Left renal pelvis (tissue), 4 donors: ENCODE data around the gene CNTN5. TPM values are rescaled to one million over a fixed set of nuclear protein-coding genes. Genes with fewer than 3 reads are reported as not detected.
"Not testable (repeated sequence)": the region's sequence is repeated elsewhere in the genome, so short reads cannot be mapped to it uniquely, and the experiment has no call there.

Experiments
- DNase-seq, 4 donors: peaks; one replicate each; pipeline ENCODE4 v3.0.0-alpha.2; 2013; ENCODE audit warnings: low read depth in 4 of 4, low spot score in 3 of 4
- polyA plus RNA-seq, 4 donors: library from polyadenylated mRNA; unstranded; fragments of 120-200 nt; gene quantifications; one replicate each; pipeline ENCODE4 v1.2.1, GENCODE V29; 2013; ENCODE audit not compliant: insufficient read length in 4 of 4

Gene CNTN5
- polyA plus RNA-seq, 4 donors, result 21.2 to 123 (median 24.6) TPM

DNA sequence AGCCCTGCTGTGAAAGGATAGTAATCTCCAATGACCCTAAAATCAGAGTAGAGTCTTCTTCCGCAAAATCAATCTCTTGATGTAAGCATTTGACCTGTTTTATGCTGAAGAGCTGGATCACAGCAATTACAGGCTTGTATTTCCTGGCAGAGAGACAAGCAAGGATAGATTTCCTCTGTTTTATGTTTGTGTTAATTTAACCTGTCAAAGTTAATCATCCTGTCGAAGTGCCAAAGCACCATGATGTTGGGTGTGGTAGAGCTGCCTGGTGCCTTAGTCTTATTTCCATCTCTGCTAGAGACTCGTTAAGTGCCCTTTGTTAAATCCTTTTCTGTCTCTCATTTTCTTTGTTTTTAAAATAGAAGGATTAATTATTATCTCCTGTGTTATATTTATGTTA is 248.1 kb downstream of the CNTN5 start:
- DNase-seq, result no peak

DNA sequence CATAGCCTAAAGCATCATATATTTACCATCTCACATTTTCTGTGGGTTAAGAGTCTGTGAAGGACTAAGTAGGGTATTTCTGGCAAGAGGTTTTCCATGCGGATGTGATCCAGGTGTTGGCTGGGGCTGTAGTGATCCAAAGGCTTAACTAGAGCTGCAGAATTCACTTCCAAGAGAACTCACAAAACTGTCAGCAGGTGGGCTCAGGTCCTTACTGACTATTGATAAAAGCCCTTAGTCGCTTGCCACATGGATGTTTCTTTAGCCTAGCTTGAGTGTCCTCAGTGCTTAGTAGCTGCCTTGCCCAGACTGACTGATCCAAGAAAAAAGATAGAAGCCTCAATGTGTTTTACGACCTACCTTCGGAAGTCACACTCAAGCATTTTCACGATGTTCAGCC is 250.8 kb downstream of the CNTN5 start:
- no peak for DNase-seq

DNA sequence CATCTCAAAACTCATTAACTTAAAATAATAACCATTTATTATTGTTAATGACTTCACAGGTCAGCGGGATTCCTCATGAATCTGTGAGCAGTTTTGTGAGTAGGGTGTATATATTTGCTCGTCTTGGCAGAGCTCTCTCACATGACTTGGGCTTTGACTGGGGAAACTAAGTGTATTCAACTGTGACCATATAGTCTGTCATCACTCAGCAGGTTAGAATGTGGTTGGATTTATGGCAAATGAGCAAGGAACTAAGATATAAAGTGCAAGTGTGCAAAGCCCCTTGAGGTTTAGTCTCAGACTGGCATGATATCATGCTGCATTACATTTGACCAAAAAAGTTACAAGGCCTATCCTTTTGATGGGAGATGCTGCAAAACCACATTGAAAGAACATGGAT is 254.8 kb downstream of the CNTN5 start:
- no peak for DNase-seq

DNA sequence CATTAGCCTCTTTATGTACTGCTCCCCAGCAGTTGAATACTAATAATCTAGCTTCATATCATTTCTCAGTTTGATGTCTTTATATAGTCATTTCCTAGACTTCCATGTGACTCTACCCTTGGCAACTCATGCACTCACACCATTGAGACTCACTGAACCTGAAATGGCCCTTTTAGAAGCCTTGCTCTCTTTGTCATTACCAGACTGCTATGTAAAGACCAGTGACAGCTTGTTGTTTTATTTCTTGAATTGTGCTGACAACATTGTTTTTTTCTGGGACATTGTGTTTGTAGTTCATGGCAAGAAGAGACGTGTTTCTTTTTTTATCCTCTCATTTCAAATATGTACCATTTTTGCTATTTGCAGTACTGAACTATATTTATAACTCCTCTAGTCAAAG is 256.5 kb downstream of the CNTN5 start:
- no peak for DNase-seq

DNA sequence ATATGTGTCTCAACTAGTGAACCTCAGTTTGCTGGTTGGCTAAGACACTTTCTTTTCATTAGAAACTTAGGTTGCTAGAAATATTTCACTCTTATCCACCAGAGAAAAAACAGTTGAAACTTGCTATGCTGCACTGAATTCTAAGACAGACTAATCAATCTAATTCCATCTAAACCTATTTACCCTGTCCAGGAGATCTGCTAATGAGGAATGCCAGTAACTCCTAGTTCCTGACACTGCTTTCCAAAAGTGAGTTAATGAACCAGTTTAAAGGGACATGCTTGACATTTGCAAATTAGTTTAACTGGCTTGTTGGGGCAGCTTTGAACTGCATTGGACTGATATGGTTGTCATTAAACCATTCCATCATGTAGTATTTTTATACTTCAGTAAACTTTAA is 258.5 kb downstream of the CNTN5 start:
- no peak for DNase-seq

DNA sequence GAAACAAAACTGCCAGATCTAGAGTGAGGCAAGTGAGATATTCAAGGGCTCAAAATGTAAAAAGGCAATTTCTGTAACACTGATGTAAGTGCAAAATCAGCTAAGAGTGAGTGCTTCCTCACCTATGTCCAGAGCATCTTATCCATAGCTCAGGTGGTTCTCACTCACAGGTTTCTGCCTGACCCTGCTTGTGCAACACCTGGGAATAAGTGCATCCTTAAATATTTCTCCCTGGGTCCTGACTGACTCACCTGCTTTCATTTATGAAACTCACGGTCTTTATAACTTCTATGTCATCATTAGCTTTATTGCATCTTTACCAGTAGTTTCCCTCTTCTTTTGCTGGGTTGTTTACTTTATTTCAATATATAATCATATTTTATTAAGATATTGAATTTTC is 260.6 kb downstream of the CNTN5 start:
- DNase-seq, result no peak

DNA sequence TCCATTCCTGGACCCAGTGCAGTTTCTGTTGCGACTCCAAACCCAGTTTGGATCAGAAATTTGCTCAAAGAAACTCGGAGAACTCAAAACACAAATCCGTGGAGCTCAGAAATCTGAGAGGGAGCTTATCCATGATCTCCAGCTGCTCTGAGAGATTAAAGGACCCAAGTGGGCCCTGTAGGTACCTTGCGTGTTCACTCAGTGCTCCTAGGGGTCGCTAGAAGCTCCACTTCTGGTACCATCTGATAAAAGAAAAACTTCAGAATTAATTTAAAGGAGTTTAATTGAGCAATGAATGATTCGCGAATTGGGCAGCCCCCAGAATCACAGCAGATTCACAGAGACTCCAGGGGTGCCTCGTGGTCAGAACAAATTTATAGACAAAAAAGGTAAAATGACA is 277.2 kb downstream of the CNTN5 start:
- DNase-seq, result not testable (repeated sequence)

DNA sequence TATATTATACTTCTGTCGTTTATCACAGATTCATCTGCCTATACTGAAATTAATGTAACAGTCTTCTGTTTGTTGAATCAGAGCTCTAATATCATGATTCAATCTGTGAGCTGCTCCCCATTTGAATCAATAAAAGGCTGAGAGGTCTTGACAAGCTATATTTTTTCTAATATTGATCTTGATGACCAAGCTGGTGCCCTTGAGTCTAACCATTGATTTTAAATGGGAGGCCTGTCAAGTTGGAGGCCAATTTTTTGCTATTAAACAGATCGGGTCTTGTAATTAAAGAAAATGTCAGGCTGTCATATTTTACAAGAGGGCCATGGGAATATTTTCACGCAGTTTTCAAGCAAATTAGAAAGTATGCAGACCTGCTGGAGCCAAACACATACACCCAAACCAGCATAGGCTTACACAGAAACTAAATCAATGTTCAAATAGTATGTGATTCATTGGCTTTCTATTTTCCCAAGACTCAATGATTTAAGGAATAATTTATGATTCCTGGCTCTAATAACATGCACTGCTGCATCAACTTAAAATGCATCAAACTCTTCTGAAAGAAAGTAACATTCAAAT is 286.9 kb downstream of the CNTN5 start:
- no peak for DNase-seq

DNA sequence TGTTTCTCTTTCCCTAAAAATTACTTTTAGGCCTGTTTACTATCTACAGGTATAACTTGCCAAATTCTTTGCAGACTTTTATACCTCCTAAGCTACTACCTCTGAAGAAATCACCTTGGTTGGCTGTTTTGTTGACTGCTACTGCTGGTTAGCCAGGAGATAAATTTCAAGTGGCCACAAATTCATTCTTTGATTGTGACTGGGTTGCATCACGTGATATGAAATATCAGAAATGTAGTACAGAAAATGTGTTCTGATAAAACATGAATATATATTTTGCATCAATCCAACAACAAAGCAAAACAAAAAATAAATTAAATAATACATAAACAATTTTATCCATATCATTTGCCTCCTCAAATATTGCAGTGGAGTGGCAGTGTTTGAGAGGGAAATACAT is 291.1 kb downstream of the CNTN5 start:
- DNase-seq, result no peak

DNA sequence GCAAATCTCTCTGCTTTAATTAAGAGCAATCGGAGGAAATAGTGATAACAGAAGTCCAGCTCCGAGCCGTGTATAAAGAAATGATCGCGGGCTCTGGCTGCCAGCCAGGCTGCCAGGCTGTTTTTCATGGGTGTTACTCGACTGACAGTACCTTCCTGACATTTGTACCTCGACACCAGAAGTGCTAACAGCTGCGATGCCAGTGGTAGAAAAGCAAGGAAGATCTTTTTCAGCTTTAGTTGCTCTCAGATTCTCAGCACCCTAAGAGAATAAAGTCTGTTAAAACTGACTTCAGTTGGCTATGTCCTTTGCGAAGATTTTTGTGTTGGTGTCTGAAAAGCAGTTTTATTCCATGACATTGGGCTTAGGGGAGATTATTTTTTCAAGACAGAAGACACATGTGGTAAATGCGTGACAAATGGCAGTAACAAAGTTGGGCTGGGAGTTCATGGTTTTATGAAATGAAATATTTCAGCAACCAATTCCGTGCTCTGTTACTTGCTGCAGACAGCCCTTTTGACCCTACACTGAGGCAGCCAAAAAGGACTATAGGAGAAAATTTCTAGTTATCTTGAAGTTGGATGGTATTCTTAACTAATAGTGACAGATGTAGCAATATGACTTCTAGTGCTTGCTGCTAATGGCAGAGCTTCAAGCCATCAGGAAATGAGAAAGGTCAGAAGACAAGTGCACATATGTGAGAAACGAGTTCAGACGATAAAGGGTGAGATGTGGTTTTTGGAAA is 296.2 kb downstream of the CNTN5 start:
- DNase-seq, result no peak

DNA sequence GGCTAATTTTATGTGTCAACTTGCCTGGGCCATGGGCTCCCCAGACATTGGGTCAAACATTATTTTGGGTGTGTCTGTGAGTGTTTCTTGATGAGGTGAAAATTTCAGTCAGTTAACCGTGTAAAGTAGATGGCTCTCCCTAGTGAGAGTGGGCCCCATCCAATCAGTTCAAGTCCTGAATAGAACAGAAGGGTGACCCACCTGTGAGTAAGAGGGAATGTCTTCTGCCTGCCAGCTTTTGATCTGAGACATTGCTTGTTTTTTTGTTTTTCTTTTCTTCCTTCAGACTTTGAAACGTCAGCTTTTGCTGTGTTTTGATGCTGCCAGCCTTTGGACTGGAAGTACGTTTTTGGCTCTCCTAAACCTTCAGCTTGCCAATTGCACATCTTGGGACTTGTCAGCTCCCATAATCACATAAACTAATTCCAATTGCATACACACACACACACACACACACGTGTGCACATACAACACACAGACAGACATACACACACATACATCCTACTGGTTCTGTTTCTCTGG is 300.1 kb downstream of the CNTN5 start:
- no peak for DNase-seq

DNA sequence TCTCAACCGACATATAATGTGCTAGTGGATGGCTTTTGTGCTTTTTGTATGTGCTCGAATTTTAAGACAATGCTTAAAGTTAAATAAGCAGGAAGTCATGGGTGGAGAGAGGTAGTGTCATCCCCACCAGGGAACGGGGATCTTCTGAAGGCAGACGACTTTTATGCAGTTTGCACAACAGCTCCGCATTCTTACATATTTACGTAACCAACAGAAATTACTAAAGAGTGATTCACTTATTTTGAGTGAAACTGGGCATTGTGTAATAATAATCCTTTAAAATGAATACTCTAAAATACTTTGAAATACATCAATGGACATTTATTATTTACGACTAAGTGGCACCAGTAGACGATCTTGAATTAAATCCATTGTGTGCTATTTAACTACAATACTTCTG is 305.1 kb downstream of the CNTN5 start:
- DNase-seq, result no peak

DNA sequence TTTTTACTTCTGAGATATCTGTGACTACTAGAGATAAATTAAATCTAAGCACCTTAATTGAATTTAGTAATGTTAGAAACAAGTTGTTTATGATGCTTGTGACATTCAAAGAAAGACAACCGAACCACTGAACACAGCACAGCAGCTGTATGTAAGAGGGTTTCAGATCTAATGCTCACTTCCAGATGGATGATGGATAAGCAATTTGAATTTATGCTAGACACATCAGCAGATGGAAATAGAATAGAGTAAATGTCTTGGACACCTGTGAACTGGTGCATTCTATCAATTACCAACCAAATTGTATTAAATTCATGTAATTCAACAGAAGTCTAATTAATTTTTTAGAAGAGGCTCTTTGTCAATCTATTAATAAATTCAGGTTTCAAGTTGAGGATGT is 306.3 kb downstream of the CNTN5 start:
- no peak for DNase-seq

DNA sequence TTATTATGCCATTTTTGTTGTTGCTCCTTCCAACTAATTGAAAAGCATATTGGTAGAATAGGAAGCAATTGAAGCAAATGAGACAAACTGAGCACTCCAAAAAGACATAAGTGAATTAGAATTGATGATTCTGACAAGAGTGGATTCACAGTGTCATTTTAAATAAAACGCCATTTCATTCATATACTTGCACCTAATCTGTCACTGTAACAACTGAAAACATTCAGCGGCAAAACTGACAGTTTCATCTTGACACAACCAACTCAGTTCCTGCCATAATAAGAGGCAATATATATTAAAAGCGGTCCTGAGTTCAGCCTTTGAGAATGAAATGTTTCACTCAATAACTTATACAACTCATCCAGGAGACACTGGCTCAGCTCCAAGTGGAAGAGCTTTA is 306.8 kb downstream of the CNTN5 start:
- DNase-seq, result no peak

DNA sequence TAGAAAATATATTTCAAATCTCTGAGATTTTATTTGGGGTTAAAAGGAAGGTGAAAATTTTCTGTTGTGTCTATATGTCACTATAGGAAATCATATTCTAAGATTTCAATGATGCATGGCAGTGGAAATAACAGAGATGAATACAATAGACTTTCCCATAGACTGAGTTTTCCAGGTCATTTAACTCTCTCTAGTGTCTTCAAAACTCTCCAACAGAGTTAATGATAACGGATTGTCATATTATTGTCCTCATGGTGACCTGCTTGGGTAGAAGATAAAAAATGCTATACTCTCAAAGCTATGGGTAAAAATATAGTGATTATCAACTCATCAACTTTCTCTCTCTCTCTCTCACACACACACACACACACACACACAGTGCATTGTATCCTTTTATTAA is 312.9 kb downstream of the CNTN5 start:
- DNase-seq, result no peak

DNA sequence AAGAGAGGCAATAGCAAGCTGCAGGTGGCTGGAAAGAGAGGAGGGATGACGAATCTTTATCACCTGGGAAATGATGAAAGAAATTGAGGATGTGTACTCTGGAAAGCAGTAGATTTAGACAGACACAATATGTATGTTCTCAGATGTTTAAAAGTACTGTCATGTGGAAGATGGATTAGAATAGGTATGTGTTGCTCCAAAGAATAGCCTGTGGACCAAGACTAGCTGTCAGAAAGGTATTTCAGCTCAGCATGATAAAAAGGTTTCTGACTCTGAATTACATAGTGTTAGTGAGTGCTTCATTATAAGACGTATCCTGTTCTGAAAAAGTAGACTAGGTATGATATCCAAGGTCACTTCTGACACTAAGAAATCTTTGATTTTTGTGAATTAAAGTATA is 322.4 kb downstream of the CNTN5 start:
- DNase-seq, result no peak

DNA sequence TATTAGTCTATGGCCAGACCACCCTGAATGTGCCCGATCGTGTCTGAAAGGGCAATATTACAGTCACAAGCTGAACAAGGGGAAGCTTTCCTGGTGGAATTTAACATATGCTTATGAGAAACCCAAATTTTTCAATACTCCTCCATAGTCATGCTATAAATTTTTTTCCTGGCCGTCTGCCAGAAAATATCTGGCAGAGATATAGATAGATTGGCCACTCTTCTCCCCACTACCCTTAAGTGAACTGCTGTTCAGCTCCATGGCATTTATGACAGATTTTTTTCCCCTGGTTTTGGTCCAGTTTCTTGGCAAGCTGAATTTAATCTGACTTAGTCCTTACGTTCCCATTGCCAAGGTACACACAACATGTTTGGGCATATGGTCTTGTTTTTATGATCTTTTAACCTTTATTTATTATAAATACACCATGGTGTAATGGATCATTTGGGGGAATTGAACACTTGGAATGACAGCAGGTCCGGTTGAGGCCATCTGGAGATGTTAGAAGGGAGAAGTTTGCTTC is 328.5 kb downstream of the CNTN5 start:
- no peak for DNase-seq

DNA sequence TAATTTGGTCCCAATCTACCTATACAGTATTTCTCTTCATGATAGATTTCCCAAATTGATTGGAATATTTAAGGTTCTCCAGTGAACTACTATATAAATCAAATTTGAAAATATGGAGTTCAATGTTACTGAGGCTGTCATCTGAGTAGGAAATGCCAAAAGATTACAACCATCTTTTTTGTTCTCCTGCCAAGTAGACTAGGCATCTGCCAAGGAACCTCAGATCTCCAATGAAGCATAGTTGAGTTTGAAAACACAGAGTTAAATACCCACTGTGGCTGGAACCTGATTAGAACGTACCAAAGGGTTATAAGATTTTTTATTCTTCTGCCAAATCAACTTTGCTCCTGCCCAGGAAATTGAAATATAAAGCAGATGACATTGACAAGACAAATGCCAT is 330.9 kb downstream of the CNTN5 start:
- DNase-seq, result no peak

DNA sequence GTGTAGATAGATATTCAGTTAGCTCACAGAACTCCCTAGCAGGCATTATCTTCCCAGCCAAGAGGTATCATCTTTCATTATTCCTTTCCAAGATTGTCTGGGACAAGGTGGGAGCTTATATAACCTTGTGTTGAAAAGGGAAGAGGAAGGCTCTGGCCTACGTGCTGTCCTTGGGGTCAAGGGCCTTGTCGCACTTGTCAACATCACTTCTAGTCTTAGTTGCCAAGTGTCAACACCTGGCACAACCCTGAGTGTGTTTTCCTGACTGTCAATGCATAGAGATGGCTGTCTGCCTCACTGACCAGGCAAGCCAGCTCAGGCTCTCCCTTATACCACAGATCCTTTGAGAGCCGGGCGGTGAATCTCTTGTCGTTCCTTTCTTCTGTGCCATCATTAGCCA is 331.9 kb downstream of the CNTN5 start:
- no peak for DNase-seq

DNA sequence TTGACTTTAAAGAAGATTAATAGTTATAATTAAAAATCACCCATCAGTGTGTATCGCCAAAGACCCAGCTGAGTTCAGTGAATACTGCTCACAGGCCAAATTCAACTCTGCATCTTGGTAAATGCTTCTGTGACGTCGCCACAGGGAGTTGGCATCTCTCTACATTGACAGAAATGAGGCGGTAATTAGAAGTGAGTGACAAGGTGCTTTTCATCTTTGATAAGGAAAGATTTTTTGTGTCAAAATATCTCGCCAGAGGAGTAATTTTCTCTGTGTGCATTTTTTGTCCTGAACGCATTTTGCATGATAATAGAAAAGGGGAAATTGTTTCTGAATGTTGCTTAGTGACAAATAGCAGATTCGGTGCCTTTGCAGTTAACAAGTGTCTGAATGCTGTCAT is 345.8 kb downstream of the CNTN5 start:
- no peak for DNase-seq

DNA sequence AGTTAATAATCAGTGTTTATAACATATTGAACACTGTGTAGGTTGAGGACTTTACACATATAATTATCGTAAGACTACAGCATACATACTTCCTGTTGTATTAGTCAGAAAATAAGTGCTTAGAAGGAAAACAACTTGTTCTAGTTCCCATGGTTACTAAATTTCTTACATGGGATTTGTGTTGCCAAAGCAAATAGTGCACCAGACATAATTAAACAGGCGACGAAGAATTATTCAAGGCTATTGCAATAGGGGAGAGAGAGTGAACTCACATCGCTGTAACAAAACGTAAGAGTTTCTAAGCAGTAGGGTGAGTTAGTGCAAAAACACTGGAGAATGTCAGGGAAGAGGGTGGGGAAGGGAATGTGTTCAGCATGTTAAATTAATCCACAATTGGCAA is 347.8 kb downstream of the CNTN5 start:
- DNase-seq, result no peak

DNA sequence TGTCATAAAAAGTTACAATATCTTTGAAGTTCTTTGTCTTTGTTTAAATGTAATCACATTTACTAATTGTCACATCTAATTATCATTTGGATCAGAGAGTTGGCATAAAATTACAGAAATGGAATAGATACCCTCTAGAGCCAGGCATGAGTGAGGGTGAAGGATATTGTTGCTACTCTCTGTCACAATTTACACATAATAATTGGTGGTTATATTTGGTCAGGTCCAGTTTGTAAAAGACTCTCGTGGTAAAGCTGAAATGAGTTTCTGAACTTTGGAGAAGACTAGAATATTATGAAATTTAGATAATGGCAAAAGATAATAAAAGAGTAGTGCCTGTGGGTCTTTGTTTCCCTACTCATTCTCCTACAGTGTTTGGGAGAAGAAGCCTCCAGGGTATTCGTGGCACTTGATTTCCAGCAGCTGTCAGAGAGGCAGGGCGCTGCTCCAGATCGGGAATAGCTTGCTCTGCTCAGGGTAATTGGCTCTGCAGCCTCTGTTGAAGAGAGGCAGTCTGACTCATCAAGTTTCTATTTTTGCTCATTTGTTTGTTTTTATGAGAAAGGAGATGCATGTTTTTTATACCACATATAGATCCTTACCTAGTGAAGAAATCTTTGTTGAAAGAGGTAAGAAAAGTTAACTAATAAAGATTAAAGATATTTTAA is 349.9 kb downstream of the CNTN5 start:
- DNase-seq, result no peak
